Keratinocyte (primary cell): ENCODE results near the gene WDR93. TPM values are rescaled to one million over a fixed set of nuclear protein-coding genes. Genes with fewer than 3 reads are reported as not detected.

Source experiments
- DNase-seq: peaks from one replicate; pipeline ENCODE4 v3.0.0-alpha.2; 2011; ENCODE audit warnings: low read depth, missing footprints, low spot score
- FAIRE-seq: peaks from 2 replicates; lab custom pipeline; 2011; peaks lifted over from hg19 to GRCh38; lab: Jason Lieb, UNC
- H2AFZ ChIP-seq: 2 replicates; pipeline ENCODE4 v1.6.0; 2012; ENCODE audit warnings: low read length, control low read depth, inconsistent platforms; ENCODE audit not compliant: control insufficient read depth
- H3K27ac ChIP-seq: 2 replicates; pipeline ENCODE4 v1.5.1; 2011; ENCODE audit warnings: low read length; ENCODE audit not compliant: control insufficient read depth, insufficient read depth
- H3K27me3 ChIP-seq: 3 replicates; pipeline ENCODE4 v1.6.0; 2011; ENCODE audit warnings: low read length; ENCODE audit not compliant: control insufficient read depth, insufficient read depth; ENCODE audit errors: extremely low read depth
- H3K36me3 ChIP-seq, 2 experiments: 2 replicates in 1 of 2; 3 replicates in 1 of 2; pipeline ENCODE4 v1.5.1; 2011; ENCODE audit warnings: low read length in 2 of 2, mild to moderate bottlenecking in 1 of 2; ENCODE audit not compliant: control insufficient read depth in 2 of 2, insufficient read depth in 2 of 2; ENCODE audit errors: extremely low read depth in 1 of 2
- H3K4me1 ChIP-seq: 3 replicates; pipeline ENCODE4 v1.5.1; 2011; ENCODE audit warnings: low read length; ENCODE audit not compliant: control insufficient read depth, insufficient read depth; ENCODE audit errors: extremely low read depth
- H3K4me2 ChIP-seq: 3 replicates; pipeline ENCODE4 v1.6.0; 2011; ENCODE audit warnings: low read depth, low read length; ENCODE audit not compliant: control insufficient read depth, insufficient read depth; ENCODE audit errors: extremely low read depth
- H3K4me3 ChIP-seq, 3 experiments: fragments of 200-600 bp in 1 of 3; sonication (generic) in 1 of 3; 2 replicates in 2 of 3; 3 replicates in 1 of 3; pipeline ENCODE4 v1.5.1; 2011 to 2016; ENCODE audit warnings: low read length in 3 of 3, mild to moderate bottlenecking in 3 of 3, control low read depth in 2 of 3, inconsistent platforms in 1 of 3, low read depth in 1 of 3, mixed read lengths in 1 of 3, mixed run types in 1 of 3, moderate library complexity in 1 of 3; ENCODE audit not compliant: control insufficient read depth in 2 of 3, insufficient read depth in 2 of 3; ENCODE audit errors: extremely low read depth in 1 of 3
- H3K79me2 ChIP-seq: 2 replicates; pipeline ENCODE4 v1.6.0; 2012; ENCODE audit warnings: low read length; ENCODE audit not compliant: control insufficient read depth, insufficient read depth
- H3K9ac ChIP-seq: 3 replicates; pipeline ENCODE4 v1.6.0; 2011; ENCODE audit warnings: low read length; ENCODE audit not compliant: control insufficient read depth, insufficient read depth; ENCODE audit errors: extremely low read depth
- H3K9me1 ChIP-seq: 3 replicates; pipeline ENCODE4 v1.6.0; 2011; ENCODE audit warnings: low read length; ENCODE audit not compliant: control insufficient read depth, insufficient read depth; ENCODE audit errors: extremely low read depth
- H3K9me3 ChIP-seq: 2 replicates; pipeline ENCODE4 v1.5.1; 2012; ENCODE audit warnings: low read depth, low read length; ENCODE audit not compliant: control insufficient read depth
- H4K20me1 ChIP-seq: 3 replicates; pipeline ENCODE4 v1.6.0; 2011; ENCODE audit warnings: low read length; ENCODE audit not compliant: control insufficient read depth, insufficient read depth; ENCODE audit errors: extremely low read depth
- EZH2 ChIP-seq: IDR thresholded peaks from one replicate; pipeline ENCODE4 v1.6.1; 2012; ENCODE audit warnings: inconsistent platforms, mild to moderate bottlenecking, low read length, moderate library complexity
- dilution Hi-C: fragments of 300-500 bp; cut with MboI; formaldehyde crosslinking; loops from one replicate; pipeline ENCODE4 v1.7.0; 2020; ENCODE audit warnings: low sequenced_read_pairs; ENCODE audit not compliant: extremely low pct_ligation_motif_present
- polyA plus RNA-seq, 5 experiments: library from polyadenylated mRNA; depleted of rRNA in 3 of 5; stranded (reverse) in 3 of 5; stranded (forward) in 1 of 5; unstranded in 1 of 5; fragments of >200 nt; gene quantifications; 1 replicate in 1 of 5; 2 replicates in 3 of 5; 3 replicates in 1 of 5; pipeline versions ENCODE4 v1.2.1 to v1.2.3, GENCODE V29; 2011 to 2012; ENCODE audit warnings: missing spikeins in 2 of 5, low read depth in 1 of 5, low replicate concordance in 1 of 5
- TF ChIP-seq, protein P1 (sequence below), 3 experiments: IDR thresholded peaks in 1 of 3; conservative IDR thresholded peaks in 1 of 3; optimal IDR thresholded peaks in 1 of 3; 2 replicates in 2 of 3; 3 replicates in 1 of 3; pipeline versions ENCODE3 to v1.5.1; 2011; ENCODE audit warnings: low read length in 3 of 3, mild to moderate bottlenecking in 3 of 3, moderate library complexity in 2 of 3, control low read depth in 1 of 3, inconsistent platforms in 1 of 3; ENCODE audit not compliant: insufficient read depth in 2 of 3; ENCODE audit errors: extremely low read depth in 1 of 3

WDR93 gene
- polyA plus RNA-seq, 1 donor (not counting 4 experiments of a cell fraction or from before 2014, with no cell fraction given): 0.05 TPM

DNA sequence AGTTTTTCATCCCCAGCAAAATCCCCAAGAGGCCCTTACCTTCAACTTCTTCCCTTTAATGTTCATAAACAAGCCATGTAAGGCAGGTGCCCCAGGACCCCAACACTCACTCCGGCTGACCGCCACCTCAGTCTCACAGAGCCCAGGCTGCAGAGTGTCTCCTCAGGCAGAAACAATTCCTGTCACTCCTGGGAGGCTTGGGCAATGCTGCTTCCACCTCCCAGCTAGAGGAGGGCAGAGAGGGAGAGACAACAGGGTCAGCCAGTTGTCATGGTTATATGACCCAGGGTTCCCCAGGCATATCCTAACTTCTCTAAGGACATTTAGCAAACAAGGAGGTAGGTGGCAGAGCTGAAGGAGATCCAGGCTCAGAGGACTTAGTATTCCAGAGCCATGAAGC lies 11.4 kb upstream of the WDR93 start, which contains the start of gene PLIN1:
Gene PLIN1, minus strand, starts transcription at position 156 of the 400 bp plus-strand sequence. CDS start 1,878 bp downstream, outside the sequence.
- dilution Hi-C loops: no loop called here
- H3K4me3 ChIP-seq: no peak within 1 kb of the TSS
- H3K27me3 ChIP-seq: no peaks in the 10 kb centered on the region
- FAIRE-seq: no peak
- no peaks in the 10 kb centered on the region for H3K9me3 ChIP-seq
- DNase-seq: no peak
- no peaks in the 10 kb centered on the region for H3K4me1 ChIP-seq
- H3K4me2 ChIP-seq: no peak within 1 kb of the TSS
- TF ChIP-seq EZH2: no peak
- TF ChIP-seq, protein P1, sequence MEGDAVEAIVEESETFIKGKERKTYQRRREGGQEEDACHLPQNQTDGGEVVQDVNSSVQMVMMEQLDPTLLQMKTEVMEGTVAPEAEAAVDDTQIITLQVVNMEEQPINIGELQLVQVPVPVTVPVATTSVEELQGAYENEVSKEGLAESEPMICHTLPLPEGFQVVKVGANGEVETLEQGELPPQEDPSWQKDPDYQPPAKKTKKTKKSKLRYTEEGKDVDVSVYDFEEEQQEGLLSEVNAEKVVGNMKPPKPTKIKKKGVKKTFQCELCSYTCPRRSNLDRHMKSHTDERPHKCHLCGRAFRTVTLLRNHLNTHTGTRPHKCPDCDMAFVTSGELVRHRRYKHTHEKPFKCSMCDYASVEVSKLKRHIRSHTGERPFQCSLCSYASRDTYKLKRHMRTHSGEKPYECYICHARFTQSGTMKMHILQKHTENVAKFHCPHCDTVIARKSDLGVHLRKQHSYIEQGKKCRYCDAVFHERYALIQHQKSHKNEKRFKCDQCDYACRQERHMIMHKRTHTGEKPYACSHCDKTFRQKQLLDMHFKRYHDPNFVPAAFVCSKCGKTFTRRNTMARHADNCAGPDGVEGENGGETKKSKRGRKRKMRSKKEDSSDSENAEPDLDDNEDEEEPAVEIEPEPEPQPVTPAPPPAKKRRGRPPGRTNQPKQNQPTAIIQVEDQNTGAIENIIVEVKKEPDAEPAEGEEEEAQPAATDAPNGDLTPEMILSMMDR (optimal IDR thresholded peaks at IDR 0.05 in 1 of 3, IDR thresholded peaks at IDR 0.05 in 1 of 3, conservative IDR thresholded peaks at IDR 0.05 in 1 of 3; ENCODE audit: extremely low read depth in 1 of 3, insufficient read depth in 2 of 3, low read length in 3 of 3): no peak
- no peaks in the 10 kb centered on the region for H4K20me1 ChIP-seq
- no peak within 1 kb of the TSS for H3K27ac ChIP-seq
- no peak within 1 kb of the TSS for H3K9ac ChIP-seq
- no peaks in the 10 kb centered on the region for H3K36me3 ChIP-seq
- no peaks in the 10 kb centered on the region for H3K9me1 ChIP-seq
- H3K79me2 ChIP-seq: no peaks in the 10 kb centered on the region
- H2AFZ ChIP-seq: no peak within 1 kb of the TSS

DNA sequence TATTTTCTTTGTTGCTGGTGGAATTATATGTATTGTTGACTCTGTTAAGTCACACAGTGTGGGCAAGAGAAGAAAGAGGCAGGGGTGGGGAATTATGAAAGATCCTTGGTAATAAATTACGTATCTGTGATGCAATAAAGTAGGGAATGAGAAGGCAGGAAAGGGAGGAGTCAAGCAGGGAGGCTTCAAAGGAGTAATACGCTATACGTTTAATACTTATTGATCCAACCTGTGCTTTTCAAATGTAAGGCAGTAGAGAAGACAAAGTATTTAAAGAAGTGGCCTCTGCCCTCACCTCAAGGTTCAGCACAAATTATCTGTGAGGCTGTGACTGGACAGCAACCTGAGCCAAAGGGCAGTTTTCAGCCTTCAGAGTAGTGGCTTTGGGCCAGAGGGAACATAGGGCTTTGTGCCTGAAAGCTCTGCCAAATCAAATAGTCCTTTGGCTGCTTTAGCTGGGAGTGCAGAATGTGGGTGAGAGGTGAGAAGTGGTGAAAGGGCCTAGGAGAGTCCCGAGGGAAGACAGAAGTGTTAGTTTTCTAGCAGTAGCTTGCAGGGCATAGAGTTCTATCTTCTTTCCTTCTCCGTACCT lies 10.2 kb upstream of the WDR93 start:
- H3K36me3 ChIP-seq: no peaks in the 10 kb centered on the region

More for the DNA sequence above, 10.2 kb upstream of the WDR93 start:
- FAIRE-seq: no peak
- Histone ChIP-seq H3K4me2 (no peak overlapping the region), H3K9me3 (no peaks in the 10 kb centered on the region), H3K27ac (no peak overlapping the region), H3K9me1 (no peaks in the 10 kb centered on the region), H4K20me1 (no peaks in the 10 kb centered on the region), H3K4me1 (no peaks in the 10 kb centered on the region), H3K79me2 (no peaks in the 10 kb centered on the region), H2AFZ (no peak overlapping the region), H3K9ac (no peak overlapping the region), H3K4me3 (no peak overlapping the region), H3K27me3 (no peaks in the 10 kb centered on the region)
- DNase-seq: no peak
- dilution Hi-C loops: no loop called here
- TF ChIP-seq EZH2: no peak
- TF ChIP-seq, protein P1 (optimal IDR thresholded peaks at IDR 0.05 in 1 of 3, IDR thresholded peaks at IDR 0.05 in 1 of 3, conservative IDR thresholded peaks at IDR 0.05 in 1 of 3; ENCODE audit: extremely low read depth in 1 of 3, insufficient read depth in 2 of 3, low read length in 3 of 3): no peak
